ENCODE measurements around the gene RPS6KB2.

Gene RPS6KB2

GRCh38 chr11:67437809-67438157 is 9.5 kb downstream of the RPS6KB2 start:
- H3K4me3 ChIP-seq (ENCODE audit: low read length) = peak overlapping the region; percentile 93
- no peak for DNase-seq (ENCODE audit: low read depth, low spot score)

GRCh38 chr11:67438158-67438902 is 10.0 kb downstream of the RPS6KB2 start:
- H3K4me3 ChIP-seq (ENCODE audit: low read length) = peak overlapping the region; percentile 93
- DNase-seq (ENCODE audit: low read depth, low spot score) = peak; percentile 49

GRCh38 chr11:67439321-67440228 is 11.3 kb downstream of the RPS6KB2 start:
- DNase-seq (ENCODE audit: low read depth, low spot score) = peak; percentile 32
- H3K4me3 ChIP-seq (ENCODE audit: low read length) = peak overlapping the region; percentile 93

- DNase-seq (ENCODE audit: low read depth, low spot score) = no peak
- peak overlapping the region; percentile 93 for H3K4me3 ChIP-seq (ENCODE audit: low read length)
Observed at GRCh38 chr11:67440229-67441097, 12.2 kb downstream of the RPS6KB2 start.

- DNase-seq (ENCODE audit: low read depth, low spot score) = no peak
- no peak overlapping the region for H3K4me3 ChIP-seq (ENCODE audit: low read length)
Observed at GRCh38 chr11:67441098-67441563, 12.8 kb downstream of the RPS6KB2 start.

- no peak overlapping the region for H3K4me3 ChIP-seq (ENCODE audit: low read length)
- no peak for DNase-seq (ENCODE audit: low read depth, low spot score)
Observed at GRCh38 chr11:67441731-67442351, 13.5 kb downstream of the RPS6KB2 start.

- no peak overlapping the region for H3K4me3 ChIP-seq (ENCODE audit: low read length)
Observed at GRCh38 chr11:67442504-67443404, 14.5 kb downstream of the RPS6KB2 start.

GRCh38 chr11:67445515-67445914 is 17.2 kb downstream of the RPS6KB2 start:
- H3K4me3 ChIP-seq (ENCODE audit: low read length) = no peak overlapping the region
- DNase-seq (ENCODE audit: low read depth, low spot score) = no peak

More at GRCh38 chr11:67442504-67443404, 14.5 kb downstream of the RPS6KB2 start:
- DNase-seq (ENCODE audit: low read depth, low spot score) = no peak

- no peak for DNase-seq (ENCODE audit: low read depth, low spot score)
- H3K4me3 ChIP-seq (ENCODE audit: low read length) = no peak overlapping the region
Observed at GRCh38 chr11:67448220-67448609, 19.9 kb downstream of the RPS6KB2 start.

- H3K4me3 ChIP-seq (ENCODE audit: low read length) = no peak overlapping the region
Observed at GRCh38 chr11:67449116-67449844, 21.0 kb downstream of the RPS6KB2 start.

GRCh38 chr11:67450796-67451657 is 22.7 kb downstream of the RPS6KB2 start:
- H3K4me3 ChIP-seq (ENCODE audit: low read length) = no peak overlapping the region
- no peak for DNase-seq (ENCODE audit: low read depth, low spot score)

More at GRCh38 chr11:67449116-67449844, 21.0 kb downstream of the RPS6KB2 start:
- DNase-seq (ENCODE audit: low read depth, low spot score) = no peak

GRCh38 chr11:67451658-67451976 is 23.3 kb downstream of the RPS6KB2 start:
- no peak overlapping the region for H3K4me3 ChIP-seq (ENCODE audit: low read length)
- no peak for DNase-seq (ENCODE audit: low read depth, low spot score)

GRCh38 chr11:67452141-67452952 is 24.1 kb downstream of the RPS6KB2 start, which contains the start of gene GPR152:
Gene GPR152, minus strand, starts transcription at chr11:67452729. Its CDS starts 5 bp downstream, at chr11:67452724.
- no peak for DNase-seq (ENCODE audit: low read depth, low spot score)
- H3K4me3 ChIP-seq (ENCODE audit: low read length) = no peak within 1 kb of the TSS

GRCh38 chr11:67453816-67454732 is 25.8 kb downstream of the RPS6KB2 start:
- no peak for DNase-seq (ENCODE audit: low read depth, low spot score)
- no peak overlapping the region for H3K4me3 ChIP-seq (ENCODE audit: low read length)

GRCh38 chr11:67455054-67455453 is 26.8 kb downstream of the RPS6KB2 start, which contains the start of gene CABP4:
Gene CABP4, plus strand, starts transcription at chr11:67455354. Its CDS starts 70 bp downstream, at chr11:67455424.
- DNase-seq (ENCODE audit: low read depth, low spot score) = no peak
- H3K4me3 ChIP-seq (ENCODE audit: low read length) = no peak within 1 kb of the TSS

All from Jurkat, Clone E6-1 (cell line).